HG03064 (cell line): ENCODE data around the gene SLC31A1.
"Not testable (repeated sequence)": the region's sequence is repeated elsewhere in the genome, so short reads cannot be mapped to it uniquely, and the experiment has no call there.

ENCODE experiments used
- ATAC-seq: cut with Tn5 transposase; IDR thresholded peaks from one replicate; pipeline ENCODE4 v1.9.1; 2021; ENCODE audit warnings: low read depth; ENCODE audit not compliant: unreplicated experiment

The SLC31A1 gene

DNA sequence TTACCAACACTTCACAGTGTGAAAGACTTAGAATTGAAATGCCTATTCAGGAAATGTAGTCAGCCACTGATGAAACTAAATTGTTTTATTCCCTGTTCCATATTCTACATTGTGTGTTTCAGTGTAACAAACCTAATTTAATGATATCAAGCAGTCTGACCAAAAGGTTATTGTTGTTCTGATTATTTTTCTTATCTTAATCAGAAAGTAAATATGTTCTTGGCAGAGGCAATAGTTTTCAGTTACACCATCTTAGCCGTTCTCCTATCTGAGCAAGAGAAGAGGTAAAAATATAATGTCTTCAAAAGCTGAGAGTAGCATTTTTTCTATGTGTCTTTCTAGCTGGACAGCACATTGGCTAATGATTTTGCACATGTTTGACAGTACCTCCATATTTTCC is 36.9 kb downstream of the SLC31A1 start:
- no peak for ATAC-seq

DNA sequence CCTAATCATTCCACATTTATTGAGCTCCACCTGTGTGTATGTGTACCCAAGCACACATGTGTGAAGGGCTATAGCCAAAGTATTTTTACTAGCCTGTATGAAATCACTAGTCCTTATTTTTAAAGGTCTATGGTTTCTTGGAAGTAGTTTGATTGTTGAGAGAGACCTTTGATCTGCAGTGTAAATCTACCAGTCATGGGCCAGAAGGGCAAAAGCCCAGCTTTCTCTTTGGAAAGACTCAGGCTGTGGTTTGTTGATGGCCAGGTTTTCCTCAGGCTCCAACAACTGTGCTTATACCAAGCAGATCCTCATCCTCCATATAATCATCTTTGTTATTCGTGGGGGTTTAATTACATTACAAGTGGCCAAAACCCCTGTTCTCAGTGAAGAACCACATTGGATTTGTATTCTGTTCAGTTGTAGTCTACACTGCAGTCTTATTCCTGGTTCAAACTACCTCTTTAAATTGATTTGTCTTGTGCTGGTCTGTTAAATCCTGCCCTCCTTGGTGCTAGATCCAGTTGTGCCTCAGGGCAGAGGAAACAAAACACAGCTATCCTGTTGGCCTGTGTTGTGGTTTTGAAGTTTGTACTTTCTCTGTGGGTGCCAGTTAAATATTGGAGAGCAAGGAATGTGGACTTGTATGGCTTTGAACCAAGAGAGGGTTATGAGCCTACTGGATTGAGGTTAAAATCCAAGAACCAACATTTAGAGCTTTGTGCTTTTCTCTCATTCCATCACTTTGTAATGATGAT is 40.8 kb downstream of the SLC31A1 start:
- ATAC-seq, result no peak

DNA sequence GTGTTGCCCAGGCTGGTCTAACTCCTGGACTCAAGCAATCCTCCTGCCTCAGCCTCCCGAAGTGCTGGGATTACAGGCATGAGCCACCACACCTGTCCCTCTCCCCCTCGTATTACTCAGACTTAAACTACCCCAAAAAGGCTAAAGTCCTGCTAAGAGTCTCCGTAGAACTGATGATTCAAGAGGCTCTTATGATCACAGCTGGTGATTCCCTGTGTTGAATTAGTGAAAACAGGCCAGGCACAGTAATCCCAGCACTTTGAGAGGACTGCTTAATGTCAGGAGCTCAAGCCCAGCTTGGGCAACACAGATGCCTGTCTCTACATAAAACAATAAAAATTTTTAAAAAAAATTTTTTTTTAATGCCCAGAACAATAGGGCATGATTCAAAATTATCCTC is 44.8 kb downstream of the SLC31A1 start:
- ATAC-seq, result no peak

DNA sequence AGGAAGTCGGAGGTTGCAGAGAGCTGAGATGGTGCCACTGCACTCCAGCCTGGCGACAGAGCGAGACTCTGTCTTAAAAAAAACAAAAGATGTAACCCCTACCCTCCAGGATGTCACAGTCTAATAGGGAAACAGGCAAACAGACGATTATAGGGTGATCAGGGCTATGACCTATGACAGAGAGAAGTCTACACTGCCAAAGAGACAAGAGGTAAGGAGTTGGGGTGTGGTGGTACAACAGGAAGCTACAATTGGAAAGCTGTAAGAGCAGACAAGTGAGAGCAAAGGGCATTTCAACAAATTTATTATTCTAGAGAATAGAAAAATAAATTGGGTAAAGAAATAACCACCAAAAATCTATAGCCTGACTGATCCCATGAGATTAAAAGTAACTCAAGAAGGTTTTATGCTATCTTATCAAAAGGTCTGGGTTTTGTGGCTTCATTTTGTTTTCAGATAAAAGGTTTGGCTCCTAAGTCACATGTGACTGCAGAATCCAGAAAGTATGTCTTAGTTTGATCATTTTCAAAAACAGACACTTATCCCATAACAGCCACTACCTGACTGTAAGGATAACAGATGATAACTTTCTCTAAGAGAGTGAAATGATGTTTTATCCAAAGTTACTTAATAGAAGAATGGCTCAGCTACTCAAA is 46.7 kb downstream of the SLC31A1 start:
- ATAC-seq, result no peak

DNA sequence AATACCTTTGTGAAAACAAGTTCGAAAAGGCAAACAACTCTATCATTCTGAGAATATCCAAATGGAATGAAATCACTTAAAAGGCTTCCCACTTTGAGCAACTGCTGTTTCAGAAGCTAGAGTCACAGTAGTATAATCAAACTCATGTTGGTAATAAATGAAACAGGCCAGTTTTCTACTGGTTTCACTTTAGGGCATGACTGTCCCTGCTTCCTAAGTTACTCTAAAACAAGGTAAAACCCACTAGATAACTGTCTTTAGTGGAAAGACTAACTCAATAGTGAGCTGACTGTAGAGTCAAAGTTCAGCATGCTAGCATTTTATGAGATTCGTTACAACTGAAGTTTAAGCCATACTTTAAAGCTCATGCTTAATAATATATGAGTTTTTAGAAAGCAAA is 48.0 kb downstream of the SLC31A1 start:
- ATAC-seq, result no peak

DNA sequence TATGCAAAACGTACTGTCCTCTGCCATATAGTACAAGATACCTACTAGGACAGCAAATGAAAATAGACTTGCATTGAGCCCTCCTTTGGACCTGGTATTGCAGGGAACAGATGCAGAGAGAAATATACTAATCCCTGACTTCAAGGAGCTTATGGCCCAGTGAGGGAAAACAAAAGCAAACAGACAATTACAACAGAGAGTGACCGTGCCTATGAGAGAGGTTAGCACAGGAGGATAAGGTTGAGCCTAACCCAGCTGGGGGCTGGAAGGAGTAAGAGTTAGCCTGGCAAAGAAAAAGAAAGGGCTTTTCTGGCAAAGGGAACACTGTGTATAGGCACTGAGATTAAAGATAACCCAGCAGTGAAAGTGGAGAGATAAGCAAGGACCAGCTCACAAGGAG is 48.5 kb downstream of the SLC31A1 start:
- no peak for ATAC-seq

DNA sequence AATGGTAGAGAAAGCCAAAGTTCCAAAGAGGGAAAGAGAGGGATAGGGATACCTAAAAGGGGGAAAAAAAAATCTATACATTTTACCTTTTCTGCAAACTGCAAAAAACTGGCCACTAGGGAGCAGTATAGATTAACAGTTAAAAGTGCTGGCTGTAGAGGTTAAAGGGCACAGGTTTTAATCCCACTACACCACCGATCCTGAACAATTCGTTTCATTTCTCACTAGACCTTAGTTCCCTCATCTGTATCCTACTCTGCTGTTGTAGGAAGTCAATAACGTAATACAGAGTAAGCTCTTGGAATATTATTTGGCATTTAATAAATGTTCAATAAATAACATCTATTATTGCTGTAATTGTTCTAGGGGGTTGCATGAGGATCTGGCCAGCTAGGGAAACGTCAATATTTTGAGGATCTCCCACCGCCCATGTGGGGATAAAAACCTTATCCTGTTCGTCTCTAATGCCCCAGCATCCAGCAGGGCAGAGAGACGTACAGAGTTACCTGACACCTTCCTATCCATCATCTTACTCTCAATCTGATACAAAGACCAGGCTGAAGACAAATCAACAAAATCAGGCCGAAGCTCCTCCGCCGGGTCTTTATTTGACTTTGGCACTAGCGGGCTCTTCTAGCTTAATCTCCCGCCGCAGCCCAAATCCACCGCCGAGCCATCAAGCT is 53.3 kb downstream of the SLC31A1 start:
- peak; percentile 12 for ATAC-seq

DNA sequence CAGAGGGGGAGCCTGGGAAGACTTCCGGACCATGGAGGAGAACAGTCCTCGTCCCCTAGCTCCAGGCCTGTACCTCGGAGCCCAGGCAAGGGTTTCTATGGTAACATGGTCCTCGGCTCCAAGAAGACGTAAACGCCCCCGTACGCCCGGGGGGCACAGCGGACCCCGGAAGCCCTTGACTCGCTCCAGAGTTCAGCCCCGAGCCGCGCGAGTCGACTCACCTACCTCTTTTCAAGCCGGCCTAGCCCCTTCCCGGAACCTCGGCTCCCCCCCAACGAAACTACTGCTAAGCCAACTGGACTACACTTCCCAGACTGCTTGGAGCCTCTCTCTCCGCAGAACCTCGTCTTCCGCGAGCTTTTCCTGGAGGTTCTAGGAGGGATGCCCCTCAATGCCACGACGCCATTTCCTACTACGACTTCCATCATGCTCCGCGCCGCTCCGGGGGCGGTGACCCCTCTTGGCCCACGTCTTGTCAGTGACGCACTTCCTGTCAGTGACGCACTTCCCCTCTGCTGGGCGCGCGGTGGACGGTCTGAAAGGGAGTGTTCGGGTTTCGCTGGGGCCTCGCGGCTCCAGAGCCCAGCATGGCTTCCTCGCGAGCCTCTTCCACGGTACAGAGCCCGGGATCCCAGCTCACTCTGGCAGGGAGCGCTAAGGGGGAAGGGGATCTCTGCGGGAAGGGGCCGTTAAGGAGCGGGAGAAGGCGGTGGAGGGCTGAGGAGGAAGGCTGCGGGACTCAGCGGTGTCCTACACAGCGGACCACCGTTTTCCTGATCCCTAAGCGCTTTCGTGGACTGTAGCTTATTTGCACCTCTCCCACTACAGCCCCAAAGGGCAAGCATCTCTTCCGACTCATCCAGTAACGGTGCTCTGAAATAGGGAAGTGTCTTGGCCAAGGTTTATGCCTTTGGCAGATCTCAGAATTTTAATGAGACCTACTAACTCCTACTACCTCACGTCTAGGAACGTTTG is 54.1 kb downstream of the SLC31A1 start, which contains the start of the genes CDC26 and PRPF4:
TSS of gene CDC26 (minus strand) at position 416 of the 975 bp plus-strand sequence. CDS start 3,065 bp downstream, outside the sequence.
TSS of gene PRPF4 (plus strand) at position 502 of the 975 bp plus-strand sequence. CDS start at position 588, 86 bp downstream.
- ATAC-seq, result peak; percentile 98

DNA sequence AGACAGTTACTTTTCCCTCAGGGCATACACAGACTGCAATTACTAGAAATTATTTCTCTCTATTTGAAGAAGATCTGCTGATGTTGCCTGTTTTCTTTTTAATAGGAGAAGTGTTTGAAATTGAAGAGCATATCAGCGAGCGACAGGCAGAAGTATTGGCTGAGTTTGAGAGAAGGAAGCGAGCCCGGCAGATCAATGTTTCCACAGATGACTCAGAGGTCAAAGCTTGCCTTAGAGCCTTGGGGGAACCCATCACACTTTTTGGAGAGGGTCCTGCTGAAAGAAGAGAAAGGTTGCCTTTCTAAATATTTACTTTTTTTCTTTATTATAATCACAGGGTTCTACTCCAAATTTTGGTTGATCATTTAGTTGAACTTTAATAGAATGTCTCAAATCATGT is 57.5 kb downstream of the SLC31A1 start:
- no peak for ATAC-seq

DNA sequence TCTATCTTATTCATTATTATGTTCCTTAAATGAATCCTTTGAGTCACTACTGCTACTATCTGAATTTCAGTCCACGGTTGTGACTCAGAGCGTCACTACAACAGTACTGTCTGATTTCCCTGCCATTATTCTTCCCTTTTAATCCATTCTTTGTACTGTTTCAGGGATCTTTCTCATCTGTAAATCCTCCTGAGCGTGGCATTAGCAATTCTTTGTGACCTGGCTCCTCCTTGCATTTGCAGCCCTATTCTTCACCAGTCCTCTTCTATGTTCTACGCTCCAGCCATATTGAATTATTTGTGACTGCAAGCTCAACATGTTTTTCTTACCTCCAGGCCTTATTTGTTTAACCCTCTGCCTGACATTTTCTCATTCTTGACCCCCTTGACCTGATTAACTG is 60.0 kb downstream of the SLC31A1 start:
- ATAC-seq, result no peak

DNA sequence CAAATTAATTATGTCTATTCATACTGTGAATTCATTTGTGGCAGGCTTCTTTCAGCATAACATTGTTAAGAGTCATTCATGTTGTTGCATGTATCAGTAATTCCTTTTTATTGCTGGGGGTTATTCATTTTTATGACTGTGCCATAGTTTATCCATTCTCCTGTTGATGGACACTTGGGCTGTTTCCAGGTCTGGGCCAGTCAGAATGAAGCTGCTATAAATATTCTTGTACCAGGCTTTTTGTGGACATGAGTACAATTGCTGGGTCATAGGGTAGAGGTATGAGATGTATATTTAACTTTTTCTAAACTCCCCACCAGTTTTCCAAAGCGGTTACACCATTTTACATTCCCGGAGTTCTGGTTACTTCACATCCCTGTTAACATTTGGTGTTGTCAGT is 67.7 kb downstream of the SLC31A1 start:
- no peak for ATAC-seq

DNA sequence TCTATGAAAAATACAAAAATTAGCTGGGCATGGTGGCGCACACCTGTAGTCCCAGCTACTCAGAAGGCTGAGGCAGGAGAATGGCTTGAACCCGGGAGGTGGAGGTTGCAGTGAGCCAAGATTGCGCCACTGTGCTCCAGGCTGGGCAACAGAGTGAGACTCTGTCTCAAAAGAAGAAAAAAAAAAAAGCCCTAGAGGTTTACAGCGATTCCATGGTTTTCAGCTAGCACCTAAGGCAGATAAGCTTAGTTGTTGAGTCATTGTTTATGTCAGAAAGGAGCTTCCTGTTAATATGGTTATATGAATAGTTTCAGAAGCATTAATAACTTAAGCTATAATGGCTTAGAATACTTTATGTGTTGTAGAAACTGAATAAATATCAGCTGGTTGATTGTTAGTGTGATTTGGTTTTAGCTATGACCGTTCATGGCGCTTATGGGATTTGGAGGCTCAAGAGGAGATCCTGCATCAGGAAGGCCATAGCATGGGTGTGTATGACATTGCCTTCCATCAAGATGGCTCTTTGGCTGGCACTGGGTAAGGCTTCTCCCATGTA is 68.8 kb downstream of the SLC31A1 start:
- ATAC-seq, result no peak

DNA sequence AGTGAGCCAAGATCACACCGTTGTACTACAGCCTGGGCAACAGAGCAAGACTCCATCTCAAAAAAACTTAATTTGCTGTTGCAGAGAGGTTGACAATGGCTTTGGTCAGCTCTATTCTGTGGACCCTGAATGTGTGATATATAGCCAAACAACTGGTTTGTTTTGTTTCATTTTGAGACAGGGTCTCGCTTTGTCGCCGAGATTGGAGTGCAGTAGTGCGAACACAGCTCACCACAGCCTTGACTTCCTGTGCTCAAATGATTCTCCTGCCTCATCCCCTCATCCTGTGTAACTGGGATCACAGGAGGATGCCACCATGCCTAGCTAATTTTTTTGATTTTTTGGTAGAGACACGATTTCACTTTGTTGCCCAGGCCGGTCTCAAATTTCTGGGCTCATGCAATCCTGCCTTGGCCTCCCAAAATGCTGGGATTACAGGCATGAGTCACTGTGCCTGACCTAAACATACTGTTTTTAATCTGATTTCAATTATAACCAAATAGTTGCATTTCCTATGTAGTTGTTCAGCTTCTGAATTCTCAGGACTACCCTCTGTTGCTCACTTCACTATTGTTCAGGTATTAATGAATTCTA is 72.0 kb downstream of the SLC31A1 start:
- no peak for ATAC-seq

DNA sequence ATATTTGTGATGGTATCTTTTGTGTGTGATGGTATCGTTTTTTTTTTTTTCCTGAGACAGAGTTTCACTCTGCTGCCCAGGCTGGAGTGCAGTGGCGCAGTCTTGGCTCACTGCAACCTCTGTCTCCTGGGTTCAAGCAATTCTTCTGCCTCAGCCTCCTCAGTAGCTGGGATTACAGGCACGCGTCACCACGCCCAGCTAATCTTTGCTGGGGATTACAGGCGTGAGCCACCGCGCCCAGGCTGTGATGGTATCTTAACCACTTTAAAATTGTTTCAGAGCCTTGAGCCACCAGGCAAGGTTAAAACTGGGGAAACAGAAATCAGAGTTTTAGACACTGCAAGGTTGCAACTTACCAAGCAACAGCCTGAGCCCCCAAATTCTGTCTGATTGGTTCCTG is 74.9 kb downstream of the SLC31A1 start:
- not testable (repeated sequence) for ATAC-seq

DNA sequence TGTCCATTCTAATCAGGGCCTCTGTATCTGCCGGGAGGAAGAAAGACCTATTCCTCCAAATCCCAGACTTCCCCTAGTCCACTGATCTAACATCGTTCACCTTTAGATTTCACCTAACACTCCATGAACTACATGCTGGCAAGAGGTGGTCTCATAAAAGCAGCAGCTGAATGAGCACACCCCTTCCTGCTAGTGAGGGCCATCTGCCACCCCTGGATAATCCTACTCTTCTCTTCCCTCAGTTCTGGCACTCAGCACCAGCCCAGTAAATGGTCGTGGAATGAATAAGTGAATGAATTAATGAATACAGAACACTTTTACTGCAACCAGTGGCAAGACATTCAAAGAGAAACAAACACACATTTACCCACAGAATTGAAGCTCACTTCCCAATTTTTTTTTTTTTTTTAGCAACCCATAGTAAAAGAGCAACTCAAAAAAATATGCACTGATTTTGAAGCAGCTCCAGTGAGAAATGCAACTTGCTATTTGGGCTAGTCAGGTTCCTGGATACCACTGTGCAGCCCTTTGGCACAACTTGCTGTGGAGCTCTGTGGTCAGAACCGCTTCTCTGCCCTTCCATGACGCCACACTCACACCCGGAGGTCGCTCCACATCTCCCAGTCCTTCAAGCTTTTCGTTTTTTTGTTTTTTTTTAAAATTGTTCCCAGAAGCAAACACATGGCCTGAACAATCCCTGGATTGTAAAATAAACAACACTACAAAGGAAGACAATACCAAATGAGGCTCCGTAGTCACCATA is 75.6 kb downstream of the SLC31A1 start:
- no peak for ATAC-seq

DNA sequence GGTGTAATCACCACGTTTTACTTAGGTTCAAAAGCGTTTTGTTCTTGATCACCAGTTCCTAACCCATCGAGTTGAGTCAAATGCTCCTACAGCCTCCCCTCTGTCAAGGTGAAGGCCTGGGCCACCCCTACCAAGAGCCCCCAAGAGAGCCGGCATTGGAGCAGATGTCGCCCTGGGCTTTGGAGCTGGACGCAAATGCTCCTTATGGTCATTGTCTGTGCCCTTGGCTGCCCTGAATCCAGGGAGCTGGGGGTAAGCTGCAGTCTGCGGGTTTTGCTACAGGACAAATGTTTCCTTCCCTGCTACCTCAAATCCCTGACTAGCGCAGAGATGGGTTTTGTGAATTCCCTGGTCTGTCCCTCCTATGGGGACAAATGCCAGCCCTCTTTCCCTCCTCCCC is 77.0 kb downstream of the SLC31A1 start:
- no peak for ATAC-seq

DNA sequence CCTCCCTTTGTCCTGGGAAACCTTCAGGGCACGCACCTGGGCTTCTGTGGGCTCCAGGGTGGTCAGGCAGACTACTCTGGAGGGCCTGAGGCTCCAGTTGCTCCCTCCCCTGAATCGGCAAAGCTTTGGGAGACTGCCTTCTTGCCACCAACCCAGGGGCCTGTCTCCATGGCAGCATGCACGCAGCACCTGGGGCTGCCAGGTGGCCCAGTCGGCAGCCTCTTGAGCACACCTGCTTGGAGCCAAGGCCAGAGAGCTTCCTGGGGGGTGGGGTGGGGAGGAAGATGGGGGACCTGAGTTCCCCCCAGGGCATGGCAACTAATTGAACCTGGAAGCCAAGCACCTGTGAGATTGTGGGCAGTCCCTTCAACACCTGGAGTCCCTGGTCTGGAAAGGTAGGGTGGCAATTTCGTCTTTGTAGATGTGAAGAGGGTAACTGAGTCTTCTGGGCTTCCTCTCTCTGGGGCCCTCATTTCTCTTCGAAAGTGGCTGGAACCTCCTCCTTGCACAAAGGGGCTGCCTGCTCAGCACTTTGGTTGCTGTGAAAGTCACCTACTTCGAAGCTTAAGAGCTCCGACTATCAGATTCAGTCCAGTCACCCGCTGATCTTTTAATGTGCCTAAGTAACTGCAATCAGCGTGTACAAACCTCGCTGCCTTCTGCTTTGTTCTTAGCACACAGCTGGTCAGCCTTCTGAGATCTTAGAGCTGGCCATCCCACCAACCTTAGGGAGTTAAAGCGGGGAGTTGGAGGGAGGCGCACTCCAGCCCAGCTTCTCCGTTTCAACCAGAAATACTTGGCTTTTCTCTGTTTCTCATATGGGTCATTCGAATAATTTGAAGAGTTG is 77.8 kb downstream of the SLC31A1 start:
- no peak for ATAC-seq

DNA sequence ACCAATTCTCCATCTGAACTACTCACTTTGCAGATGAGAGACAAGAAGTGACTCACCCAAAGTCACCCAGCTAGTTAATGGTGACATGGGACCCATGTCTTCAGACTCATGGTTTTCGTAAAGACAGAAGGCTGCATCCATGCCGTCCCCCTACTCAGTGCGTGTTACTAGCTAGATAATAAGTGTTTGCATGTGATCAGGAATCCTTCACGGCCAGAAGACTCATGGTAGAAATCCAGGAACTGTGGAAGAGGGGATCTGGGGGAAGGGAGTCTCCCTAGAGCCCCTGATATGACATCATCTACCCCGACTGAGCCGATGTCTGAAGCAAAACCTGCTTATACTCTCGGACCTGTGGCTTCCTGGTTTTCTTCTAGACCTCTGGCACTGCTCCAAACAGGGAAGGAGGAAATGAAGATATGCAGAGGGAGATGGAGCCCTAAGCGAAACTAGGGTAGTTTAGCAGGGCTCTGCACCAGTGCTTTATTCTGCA is 78.5 kb downstream of the SLC31A1 start:
- no peak for ATAC-seq
